RWPE1 (cell line): ENCODE measurements around the gene CHST11.

Source experiments
- CTCF ChIA-PET: fragments of 350-600 bp; sonication (Branson Sonifier 250); formaldehyde crosslinking; extraction: SDS; loops from one replicate; lab custom pipeline; 2021; lab: Yijun Ruan, JAX
- POLR2A ChIA-PET: fragments of 400-600 bp; formaldehyde crosslinking; extraction: SDS; loops from one replicate; lab custom pipeline; 2020; ENCODE audit warnings: antibody characterized with exemption; ENCODE audit not compliant: low non-redundant PET; lab: Yijun Ruan, JAX
- DNase-seq: peaks from one replicate; pipeline ENCODE4 v3.0.0; 2012; ENCODE audit warnings: low spot score
- H3K27ac ChIP-seq: fragments of 450-650 bp; 2 replicates; pipeline ENCODE4 v1.5.1; 2017
- CTCF ChIP-seq: fragments of 450-650 bp; conservative IDR thresholded peaks from 2 replicates; pipeline ENCODE4 v1.5.1; 2017; ENCODE audit warnings: low read depth, mild to moderate bottlenecking

Gene CHST11

GRCh38 chr12:104707794-104708558 lies 251.2 kb downstream of the CHST11 start:
- no peak for DNase-seq
- ChIA-PET POLR2A (interaction anchor here (0.6 kb wide), 1 partner anchor 12 kb away, joined by 3 read pairs; no protein-coding TSS in a partner anchor), CTCF (no interaction called here)
- no peak for TF ChIP-seq CTCF
- no peak overlapping the region for H3K27ac ChIP-seq

DNA sequence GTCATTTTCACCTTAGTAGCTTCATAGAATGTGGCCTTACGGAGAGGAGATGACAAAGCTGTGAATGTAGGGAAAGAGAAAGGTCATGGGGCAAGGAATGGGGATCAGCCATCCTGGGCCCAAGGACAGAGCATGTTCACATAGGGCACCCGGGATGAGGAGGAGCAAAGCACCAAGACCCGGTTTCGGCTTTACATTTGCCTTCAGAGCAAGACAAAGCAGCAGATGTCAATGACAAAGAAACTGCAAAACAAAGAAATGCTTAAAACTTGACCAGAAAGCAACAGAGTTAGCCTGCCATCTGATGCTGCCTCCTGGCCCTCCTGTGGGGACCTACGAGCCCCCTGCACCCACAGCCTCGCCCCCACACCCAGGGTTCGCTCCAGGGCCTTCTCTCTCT lies 252.1 kb downstream of the CHST11 start:
- POLR2A ChIA-PET, result interaction anchor here (0.6 kb wide), 1 partner anchor 11 kb away, joined by 3 read pairs; no protein-coding TSS in a partner anchor
- CTCF ChIA-PET, result no interaction called here
- H3K27ac ChIP-seq, result no peak overlapping the region
- no peak for DNase-seq
- no peak for TF ChIP-seq CTCF

DNA sequence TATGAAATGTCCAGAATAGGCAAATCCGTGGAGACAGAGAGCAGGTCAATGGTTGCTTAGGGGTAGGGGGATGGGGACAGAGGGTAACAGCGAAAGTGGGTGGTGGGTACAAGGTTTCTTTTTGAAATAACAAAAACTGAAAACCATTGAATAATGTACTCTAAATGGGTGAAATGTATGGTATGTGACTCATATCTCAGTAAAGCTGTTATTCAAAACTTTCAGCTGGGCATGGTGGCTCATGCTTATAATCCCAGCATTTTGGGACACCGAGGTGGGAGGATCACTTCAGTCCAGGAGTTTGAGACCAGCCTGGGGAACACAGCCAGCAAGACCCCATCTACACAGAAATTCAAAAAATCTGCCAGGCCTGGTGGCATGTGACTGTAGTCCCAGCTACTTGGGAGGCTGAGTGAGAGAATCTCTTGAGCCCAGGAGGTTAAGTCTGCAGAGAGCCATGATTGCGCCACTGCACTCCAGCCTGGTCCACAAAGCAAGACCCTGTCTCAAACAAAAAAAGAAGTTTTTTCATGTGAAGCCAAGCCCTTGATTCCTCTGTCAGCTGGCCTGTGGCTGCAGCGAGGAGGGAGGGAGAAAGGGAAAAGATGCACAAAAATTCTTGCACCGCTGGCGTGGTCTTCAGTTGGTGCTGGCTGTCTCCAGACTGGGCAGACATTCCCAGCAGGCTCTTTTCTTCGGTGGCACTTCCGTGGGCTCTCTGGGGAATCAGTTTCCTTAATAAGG lies 253.1 kb downstream of the CHST11 start:
- DNase-seq, result no peak
- H3K27ac ChIP-seq, result no peak overlapping the region
- POLR2A ChIA-PET, result no interaction called here
- no peak for TF ChIP-seq CTCF
- CTCF ChIA-PET, result interaction anchor here (0.7 kb wide), 1 partner anchor 508 kb away, joined by 3 read pairs; no protein-coding TSS in a partner anchor

DNA sequence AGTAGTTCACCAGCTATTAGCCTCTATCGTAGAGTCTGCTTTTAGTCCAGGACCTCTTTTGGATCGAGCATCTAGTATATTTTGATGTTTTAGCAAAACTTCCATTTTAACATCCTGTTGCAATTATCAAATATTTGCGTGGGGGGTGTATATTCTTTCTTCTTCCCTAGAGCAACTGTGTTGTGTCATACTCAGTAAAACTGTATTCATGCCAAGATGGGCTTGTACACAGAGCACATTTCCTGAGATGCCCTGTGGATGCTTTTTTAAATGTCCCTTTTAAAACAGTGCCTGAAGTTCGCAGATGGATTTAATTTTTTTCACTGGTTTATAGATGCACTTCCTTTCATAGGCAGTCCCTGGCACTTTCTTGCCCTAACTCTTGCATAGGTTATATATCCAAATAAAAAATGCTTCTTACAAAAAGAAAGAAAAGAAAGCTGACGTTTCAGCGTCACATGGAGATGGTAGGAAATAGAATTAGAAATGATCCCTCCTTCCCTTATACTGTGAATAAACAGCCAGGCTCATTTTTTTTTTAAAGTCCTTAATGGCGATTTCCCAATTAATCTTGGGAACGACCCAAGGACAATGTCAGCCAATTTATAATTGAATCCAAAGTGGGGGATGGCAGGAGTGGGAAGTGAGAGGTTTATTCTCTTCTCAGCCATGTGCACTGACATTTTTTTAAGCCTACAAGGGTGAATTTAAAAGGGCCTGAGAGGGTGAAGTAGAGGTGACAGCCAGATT lies 254.4 kb downstream of the CHST11 start:
- no peak for TF ChIP-seq CTCF
- H3K27ac ChIP-seq, result no peak overlapping the region
- CTCF ChIA-PET, result no interaction called here
- POLR2A ChIA-PET, result no interaction called here
- DNase-seq, result peak; percentile 12

GRCh38 chr12:104712477-104712876 lies 255.7 kb downstream of the CHST11 start:
- DNase-seq, result no peak
- TF ChIP-seq CTCF, result no peak
- CTCF ChIA-PET, result interaction anchor here (0.6 kb wide), 1 partner anchor 56 kb away, joined by 3 read pairs; no protein-coding TSS in a partner anchor
- POLR2A ChIA-PET, result no interaction called here
- no peak overlapping the region for H3K27ac ChIP-seq

DNA sequence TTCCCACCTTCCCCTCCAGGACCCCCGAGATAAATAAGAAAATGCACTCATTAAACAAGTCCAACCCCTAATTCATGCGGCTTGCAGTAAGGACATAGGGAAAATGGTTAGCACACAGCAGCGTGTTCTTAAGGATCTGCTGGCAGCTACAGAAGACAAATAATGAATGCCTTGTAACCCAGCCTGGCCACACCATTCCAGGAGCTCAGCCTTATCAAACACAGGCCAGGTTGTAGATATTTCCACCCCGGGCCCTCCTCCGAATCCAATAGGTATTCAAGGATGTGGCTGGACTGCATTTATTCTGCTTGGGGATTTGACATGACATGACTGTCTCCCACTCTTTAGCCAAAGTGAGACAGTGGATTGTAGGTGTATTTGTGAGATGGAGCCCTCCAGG lies 256.2 kb downstream of the CHST11 start:
- no peak overlapping the region for H3K27ac ChIP-seq
- ChIA-PET POLR2A (no interaction called here), CTCF (interaction anchor here (0.6 to 0.7 kb wide), 2 partner anchors 29 to 55 kb away, joined by 3 to 4 read pairs; no protein-coding TSS in a partner anchor)
- no peak for DNase-seq
- no peak for TF ChIP-seq CTCF
